ENCODE data around the gene SLC10A7. TPM values are rescaled to one million over a fixed set of nuclear protein-coding genes. Genes with fewer than 3 reads are reported as not detected.

Gene SLC10A7
- total RNA-seq: 10 to 100 TPM in 4 of 7 donors, 1 to 10 TPM in 3; 6.9 to 12.4 (median 10.6) TPM
- polyA plus RNA-seq: 1 to 10 TPM; 4.0 to 8.5 TPM
- long read RNA-seq, donor 1, partial matches to known transcripts: 0 of 1 reads
- long read RNA-seq, donor 1, other reads (novel, unspliced or antisense): 0 of 1 reads
- long read RNA-seq, donor 2: 0 reads
- long read RNA-seq, donor 3, partial matches to known transcripts: 0 of 6 reads
- long read RNA-seq, donor 3, other reads (novel, unspliced or antisense): 0 of 6 reads

- no peaks in the 10 kb centered on the region for H3K9me3 ChIP-seq
- TF ChIP-seq CTCF (IDR thresholded peaks at IDR 0.05): no peak
- no peak for TF ChIP-seq EP300 (IDR thresholded peaks at IDR 0.05)
- no peak for TF ChIP-seq POLR2A (IDR thresholded peaks at IDR 0.05)
- peak within 1 kb of the TSS; percentile 64 for H3K4me3 ChIP-seq
- intact Hi-C loops (cut with DNase I): no loop called here
- H3K27me3 ChIP-seq: no peaks in the 10 kb centered on the region
- H3K27ac ChIP-seq: peak within 1 kb of the TSS; percentile 29 to 57
- DNase-seq: peak; percentile 56 to 80 (median 67)
- no peaks in the 10 kb centered on the region for H3K36me3 ChIP-seq
- 0% methylated on average over 27 to 30 of the region's 30 CpGs for WGBS, 3 donors
- H3K4me1 ChIP-seq (ENCODE audit: insufficient read depth): no peaks in the 10 kb centered on the region
Observed at GRCh38 chr4:146521541-146522097, at the start of gene SLC10A7. SLC10A7 (minus strand) TSS chr4:146521940; CDS start chr4:146521717, 223 bp downstream.

GRCh38 chr4:146567396-146567795 is 45.7 kb upstream of the SLC10A7 start:
- Histone ChIP-seq H3K27ac (no peak overlapping the region), H3K36me3 (no peaks in the 10 kb centered on the region), H3K4me3 (no peak overlapping the region), H3K4me1 (ENCODE audit: insufficient read depth) (no peaks in the 10 kb centered on the region), H3K9me3 (no peaks in the 10 kb centered on the region), H3K27me3 (no peaks in the 10 kb centered on the region)
- no peak for DNase-seq
- WGBS, 3 donors: 57 to 67% (median 64%) methylated on average over 2 of the region's 2 CpGs
- TF ChIP-seq POLR2A (IDR thresholded peaks at IDR 0.05): no peak
- TF ChIP-seq EP300 (IDR thresholded peaks at IDR 0.05): no peak
- no peak for TF ChIP-seq CTCF (IDR thresholded peaks at IDR 0.05)
- intact Hi-C loops (cut with DNase I): no loop called here

- TF ChIP-seq EP300 (IDR thresholded peaks at IDR 0.05) (no peak), POLR2A (IDR thresholded peaks at IDR 0.05) (no peak), CTCF (IDR thresholded peaks at IDR 0.05) (no peak)
- H3K36me3 ChIP-seq: no peaks in the 10 kb centered on the region
- H3K4me3 ChIP-seq: no peak overlapping the region
- no peak overlapping the region for H3K27ac ChIP-seq
- H3K4me1 ChIP-seq (ENCODE audit: insufficient read depth): no peaks in the 10 kb centered on the region
- intact Hi-C loops (cut with DNase I): no loop called here
- WGBS, 3 donors: 55 to 64% (median 63%) methylated on average over 3 of the region's 3 CpGs
- no peaks in the 10 kb centered on the region for H3K27me3 ChIP-seq
- H3K9me3 ChIP-seq: no peaks in the 10 kb centered on the region
- no peak for DNase-seq
Observed at GRCh38 chr4:146564492-146564891, 42.8 kb upstream of the SLC10A7 start.

- no peaks in the 10 kb centered on the region for H3K27me3 ChIP-seq
- H3K36me3 ChIP-seq: no peaks in the 10 kb centered on the region
- H3K9me3 ChIP-seq: no peaks in the 10 kb centered on the region
- no peak overlapping the region for H3K27ac ChIP-seq
- 80 to 92% (median 84%) methylated on average over 3 of the region's 3 CpGs for WGBS, 3 donors
- no peak for DNase-seq
- no peaks in the 10 kb centered on the region for H3K4me1 ChIP-seq (ENCODE audit: insufficient read depth)
- intact Hi-C loops (cut with DNase I): no loop called here
- TF ChIP-seq CTCF (IDR thresholded peaks at IDR 0.05): no peak
- no peak for TF ChIP-seq POLR2A (IDR thresholded peaks at IDR 0.05)
- TF ChIP-seq EP300 (IDR thresholded peaks at IDR 0.05): no peak
- H3K4me3 ChIP-seq: no peak overlapping the region
Observed at GRCh38 chr4:146550161-146550560, 28.4 kb upstream of the SLC10A7 start.

All from ovary (tissue), 10 donors.